HG03469 (cell line): ENCODE results near the gene NCAM1.

Source experiments
- ATAC-seq: cut with Tn5 transposase; IDR thresholded peaks from one replicate; pipeline ENCODE4 v1.9.1; 2021; ENCODE audit warnings: mild to moderate bottlenecking, moderate library complexity, moderate number of reproducible peaks; ENCODE audit not compliant: unreplicated experiment

The NCAM1 gene

GRCh38 chr11:113082341-113082955 is 121.2 kb downstream of the NCAM1 start:
- ATAC-seq = no peak

GRCh38 chr11:113083571-113083970 is 122.4 kb downstream of the NCAM1 start:
- ATAC-seq = no peak

DNA sequence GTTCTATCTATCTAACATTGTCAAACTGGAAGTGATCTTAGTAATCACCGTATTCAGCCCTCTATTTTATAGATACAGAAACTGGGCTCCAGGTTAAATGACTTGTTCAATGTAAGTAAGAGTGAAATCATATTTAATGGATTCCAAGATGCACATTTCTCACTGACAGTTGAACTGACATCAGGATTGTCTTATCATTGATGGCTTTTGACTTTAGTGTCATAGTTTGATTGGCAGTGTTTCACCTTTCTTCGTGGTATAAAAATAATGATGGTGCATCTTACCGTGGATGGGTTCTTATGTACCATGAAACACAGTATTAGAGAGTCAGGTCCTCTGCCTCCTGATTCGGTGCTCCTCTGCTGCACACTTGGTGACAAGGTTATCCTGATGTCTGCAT is 123.1 kb downstream of the NCAM1 start:
- no peak for ATAC-seq

GRCh38 chr11:113085446-113085845 is 124.2 kb downstream of the NCAM1 start:
- ATAC-seq = no peak

DNA sequence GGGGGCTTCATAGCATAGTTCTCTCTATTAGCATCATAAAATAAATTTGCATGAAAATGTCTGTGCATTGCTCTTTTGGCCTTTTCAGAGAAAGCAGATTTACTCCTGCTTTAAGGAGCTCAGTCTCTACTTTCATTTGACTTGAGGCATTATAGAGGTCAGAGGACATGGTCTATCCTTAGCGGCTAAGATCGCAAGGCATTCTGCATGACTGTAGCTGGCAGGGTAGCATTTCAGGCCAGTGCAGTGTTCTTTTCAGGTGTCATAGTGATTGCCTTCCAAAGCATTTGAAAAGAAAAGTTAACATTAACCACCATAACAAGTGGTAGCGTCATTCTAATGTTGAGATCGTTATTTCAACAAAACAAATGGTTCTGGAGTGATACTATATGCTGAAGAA is 126.5 kb downstream of the NCAM1 start:
- no peak for ATAC-seq

DNA sequence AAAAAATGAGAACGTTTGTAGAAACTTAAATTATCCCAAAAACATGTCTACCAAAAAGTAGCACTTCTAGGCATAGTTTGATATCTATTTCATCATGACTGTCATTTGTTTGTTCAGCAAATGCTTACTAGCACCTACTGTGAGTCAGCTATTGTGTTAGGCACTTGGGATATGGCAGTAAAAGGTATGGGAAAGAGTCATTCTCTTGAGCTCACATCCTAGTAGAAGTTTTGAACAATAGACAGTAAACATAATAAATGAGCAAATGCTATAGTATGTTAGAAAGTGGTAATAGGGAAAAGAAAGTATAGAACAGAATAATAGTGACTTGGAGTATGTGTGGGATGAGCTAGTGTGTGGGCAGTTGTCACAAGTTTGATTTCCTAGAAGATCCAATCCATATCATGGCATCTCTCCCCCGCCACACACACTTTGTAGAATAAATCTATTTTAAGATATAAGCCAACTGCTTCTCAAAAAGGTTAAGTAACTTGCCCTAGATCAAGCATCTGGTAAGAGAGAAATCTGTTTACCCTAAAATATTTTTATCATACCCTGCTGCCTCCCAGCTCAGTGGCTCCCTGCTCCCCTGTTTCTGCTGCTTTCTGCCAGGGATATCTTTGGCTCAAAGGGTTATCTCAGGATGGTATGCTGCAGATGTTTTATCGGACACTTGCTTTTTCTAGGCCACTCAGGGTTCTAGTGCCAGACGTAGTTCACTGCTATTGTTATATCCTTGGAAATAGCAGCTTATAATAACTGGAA is 129.7 kb downstream of the NCAM1 start:
- no peak for ATAC-seq

DNA sequence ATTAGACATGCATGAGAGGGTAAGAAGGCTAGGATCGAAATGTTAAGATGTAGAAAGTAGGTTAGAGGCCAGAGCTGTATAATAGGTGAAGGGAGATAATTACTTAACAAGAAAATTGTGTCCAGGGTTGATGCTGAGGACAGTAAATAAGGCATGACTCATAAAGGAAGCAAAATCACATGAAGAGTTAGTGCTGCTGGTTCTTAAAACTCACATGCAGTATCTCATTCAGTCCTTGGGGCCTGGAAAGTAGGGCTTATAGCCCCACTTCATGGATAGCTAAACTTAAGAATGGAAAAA is 130.2 kb downstream of the NCAM1 start:
- ATAC-seq = no peak

DNA sequence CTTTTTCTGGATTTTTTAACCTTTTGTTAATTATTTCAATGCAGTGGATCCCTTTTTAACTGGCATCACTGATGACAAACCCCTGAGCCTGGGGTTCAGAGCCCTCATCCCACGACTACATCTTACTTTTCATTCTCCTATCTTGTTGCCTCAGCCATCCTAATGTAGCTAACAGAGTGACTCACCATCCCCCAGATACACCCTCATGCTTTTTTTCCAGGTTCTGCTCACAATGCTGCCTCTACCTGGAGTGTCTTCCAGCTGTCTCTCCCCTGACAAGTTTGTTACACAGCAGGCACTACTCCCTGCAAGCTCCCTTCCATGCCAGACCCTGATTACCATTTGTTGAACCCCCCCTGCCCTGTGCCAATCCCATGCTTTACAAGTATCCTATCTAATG is 135.4 kb downstream of the NCAM1 start:
- ATAC-seq = no peak

- no peak for ATAC-seq
These were observed 142.9 kb downstream of the NCAM1 start for GRCh38 chr11:113103932-113104690.

GRCh38 chr11:113104691-113105251 is 143.6 kb downstream of the NCAM1 start:
- ATAC-seq = no peak

GRCh38 chr11:113105592-113105991 is 144.4 kb downstream of the NCAM1 start:
- ATAC-seq = no peak

DNA sequence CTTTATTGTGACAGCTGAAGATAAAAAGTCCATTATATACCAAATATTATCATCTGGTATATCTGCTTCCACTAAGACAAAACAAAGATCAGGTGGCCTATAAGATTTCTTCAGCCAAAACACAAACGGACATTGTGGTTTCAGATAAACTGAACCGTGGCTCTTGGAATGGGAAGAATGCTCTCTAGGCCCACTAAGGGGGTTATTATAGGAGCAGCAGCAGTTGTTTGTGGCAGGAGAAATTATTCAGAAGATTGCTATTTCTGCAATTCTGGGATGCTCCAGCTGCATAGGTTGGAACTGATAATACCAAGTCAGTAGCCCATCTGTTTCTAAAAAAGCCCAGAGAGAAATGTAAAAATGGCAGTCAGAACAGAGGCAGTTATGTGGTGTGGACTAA is 145.3 kb downstream of the NCAM1 start:
- ATAC-seq = no peak

DNA sequence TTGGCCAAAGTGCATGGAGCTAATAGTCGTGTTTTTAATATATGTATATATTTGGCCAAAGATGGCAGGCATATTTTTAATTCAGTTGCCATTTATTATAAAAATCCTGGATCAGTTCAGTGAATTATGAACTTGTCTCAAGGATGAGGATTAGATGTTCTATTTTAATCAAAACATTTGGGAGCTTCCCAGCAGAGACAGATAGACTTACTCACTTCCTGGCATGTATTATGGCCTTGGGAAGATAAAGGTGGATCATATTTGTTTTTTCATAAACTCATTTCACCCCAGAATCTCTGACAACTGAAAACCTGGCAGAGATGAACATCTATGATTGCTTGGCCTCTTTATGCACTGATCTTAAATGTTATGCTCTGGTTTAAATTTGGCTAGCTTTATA is 148.8 kb downstream of the NCAM1 start:
- no peak for ATAC-seq

DNA sequence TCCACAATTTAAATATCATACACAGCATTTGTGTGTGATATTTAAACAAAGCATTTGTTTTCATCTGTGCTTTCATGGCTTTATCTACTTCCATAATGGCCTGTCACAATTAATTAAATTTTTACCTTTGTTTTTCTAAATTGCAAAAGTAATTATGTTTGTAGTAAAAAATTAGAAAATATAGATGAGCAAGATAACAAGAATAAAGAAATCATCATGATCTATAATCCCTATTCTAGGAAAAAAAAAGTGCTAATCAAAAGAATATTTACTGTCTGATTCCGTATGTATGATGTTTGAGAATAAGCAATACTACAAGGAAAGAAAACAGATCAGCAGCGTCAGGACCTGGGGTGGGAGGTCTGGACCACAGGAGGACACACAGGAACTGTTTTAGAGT is 149.9 kb downstream of the NCAM1 start:
- ATAC-seq = no peak

- no peak for ATAC-seq
These were observed 151.1 kb downstream of the NCAM1 start for GRCh38 chr11:113112307-113112706.

DNA sequence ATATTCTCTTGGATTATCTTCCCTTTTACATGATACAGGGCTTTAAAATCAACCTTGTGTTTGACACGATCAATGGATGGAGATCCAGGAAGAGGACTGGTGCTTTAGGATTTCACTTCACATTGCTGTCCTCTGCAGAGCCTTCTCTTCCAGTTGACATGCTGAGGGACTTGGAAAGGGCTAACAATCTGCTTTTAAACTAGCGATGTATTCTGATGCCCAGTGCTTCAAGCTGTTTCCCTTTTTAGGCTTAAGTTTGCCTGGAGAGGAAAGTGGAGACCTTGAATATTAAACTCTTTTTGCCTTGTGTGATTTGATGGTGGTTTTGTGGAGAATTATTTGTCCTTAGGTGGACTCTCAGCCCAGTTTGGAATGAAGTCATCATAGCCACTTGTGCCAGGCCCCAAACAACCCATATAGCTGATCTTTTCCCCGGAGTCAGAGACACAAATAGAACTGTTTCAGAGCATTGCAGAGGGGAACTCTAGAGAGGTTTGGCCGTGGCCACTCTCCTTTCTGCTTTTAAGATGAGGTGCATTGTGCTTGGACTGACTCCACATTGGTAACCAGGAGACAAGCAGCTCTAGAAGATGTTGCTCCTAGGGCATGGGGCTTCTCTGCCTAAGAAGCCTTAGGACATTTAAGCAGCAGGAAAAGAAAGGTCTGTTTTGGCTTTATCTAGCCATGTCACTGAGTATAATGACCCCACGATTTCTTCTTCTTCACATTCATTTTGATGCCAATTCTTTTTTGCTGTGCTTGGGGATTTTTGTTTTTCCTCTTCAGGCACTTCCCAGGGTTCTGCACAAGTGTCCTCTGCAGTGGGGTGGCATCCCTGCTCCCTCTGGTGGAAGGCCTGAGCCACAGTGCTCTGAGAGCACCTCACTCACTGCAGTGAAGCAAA is 152.8 kb downstream of the NCAM1 start:
- ATAC-seq = no peak

DNA sequence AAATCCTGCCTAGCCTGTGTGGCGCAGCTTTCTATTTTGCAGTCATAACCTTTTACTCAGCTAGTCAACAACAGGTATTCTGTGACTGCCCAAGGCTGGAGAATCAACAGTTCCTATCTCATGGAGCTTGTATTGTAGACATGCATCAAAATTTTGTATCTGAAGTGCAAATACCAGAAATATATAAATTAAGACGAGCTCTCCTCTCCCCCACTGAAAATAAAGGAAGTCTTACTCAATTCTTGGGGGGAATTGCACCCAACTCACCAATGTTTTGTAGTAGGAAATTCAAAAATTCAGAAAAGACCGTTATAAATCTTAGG is 153.4 kb downstream of the NCAM1 start:
- ATAC-seq = no peak

DNA sequence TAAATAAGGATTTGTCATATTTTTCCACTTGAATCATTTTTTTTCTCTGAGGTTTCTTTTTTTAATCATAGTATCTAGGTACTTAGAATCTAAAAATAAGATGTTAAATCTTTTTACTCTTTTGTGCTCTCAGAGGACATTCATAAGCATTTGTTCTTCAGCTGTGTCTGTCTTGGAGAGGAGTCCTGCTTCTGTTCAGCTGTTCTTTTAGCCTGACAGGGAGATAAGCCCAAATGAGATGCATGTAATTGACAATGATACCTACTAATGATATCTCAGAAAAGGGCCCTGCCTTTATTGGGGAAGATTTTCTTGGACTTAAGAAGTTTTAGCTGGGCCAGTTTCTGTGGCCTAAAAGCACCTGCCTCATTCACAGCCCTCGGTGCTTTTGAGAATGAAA is 156.9 kb downstream of the NCAM1 start:
- no peak for ATAC-seq

GRCh38 chr11:113119074-113119473 is 157.9 kb downstream of the NCAM1 start:
- ATAC-seq = no peak

DNA sequence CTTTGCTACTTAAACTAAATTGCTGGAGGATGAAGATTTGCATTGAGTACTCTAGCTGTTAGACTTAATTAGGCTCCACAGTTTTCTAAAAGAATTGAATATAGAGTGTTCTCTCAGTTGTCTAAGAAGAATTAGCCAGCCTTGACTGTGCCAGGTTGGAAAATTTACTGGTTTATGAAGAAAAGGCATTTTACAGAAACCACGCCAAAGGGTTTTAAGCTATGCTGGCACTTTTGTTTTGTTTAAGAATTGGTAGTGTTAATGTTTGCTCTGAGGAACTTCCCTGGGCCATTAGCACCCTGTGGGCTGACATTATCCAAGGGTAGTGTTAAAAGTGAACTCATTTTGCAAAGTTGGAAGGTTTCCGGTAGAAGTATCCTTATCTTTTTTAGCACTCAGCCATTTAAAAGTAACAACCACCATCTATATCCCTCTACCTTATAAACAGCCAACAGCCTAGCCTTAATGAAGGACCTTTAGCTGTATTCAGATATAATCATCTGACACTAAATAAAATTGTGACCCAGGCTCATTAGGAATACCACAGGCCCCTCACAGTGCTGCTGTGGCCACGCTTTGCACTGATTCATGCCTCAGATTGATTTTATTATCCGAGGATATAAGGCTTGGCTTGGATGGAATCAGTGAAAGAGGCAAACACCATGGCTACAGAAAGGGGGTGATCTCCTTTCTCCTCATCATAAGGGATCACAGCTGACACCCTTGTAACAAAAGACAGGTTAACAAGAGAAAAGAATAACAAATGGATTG is 158.9 kb downstream of the NCAM1 start:
- no peak for ATAC-seq
